PC-9 (cell line): ENCODE results near the gene DST. TPM values are rescaled to one million over a fixed set of nuclear protein-coding genes. Genes with fewer than 3 reads are reported as not detected.

Source experiments
- BruUV-seq: library from RNA; stranded (reverse); fragments of 400-500 nt; replicated peaks from 2 replicates; lab custom pipeline; 2021; lab: Mats Ljungman, UMichigan
- CTCF ChIA-PET: fragments of 300-600 bp; sonication (Branson Sonifier 250); formaldehyde crosslinking; loops from one replicate; lab custom pipeline; 2022; ENCODE audit warnings: antibody characterized with exemption; lab: Charles Lee
- POLR2A ChIA-PET: fragments of 300-600 bp; sonication (Branson Sonifier 250); formaldehyde crosslinking; loops from one replicate; lab custom pipeline; 2022; ENCODE audit warnings: antibody characterized with exemption; ENCODE audit not compliant: unreplicated experiment; lab: Charles Lee
- DNase-seq, 2 experiments: peaks; one replicate each; pipeline versions ENCODE4 v3.0.0 to v3.0.0-alpha.2; 2015 to 2022; ENCODE audit warnings: mixed read lengths in 1 of 2
- H2AFZ ChIP-seq: fragments of 200-600 bp; sonication (generic); 2 replicates; pipeline ENCODE4 v1.8.1; 2017; ENCODE audit warnings: antibody characterized with exemption
- H3F3A ChIP-seq: fragments of 200-600 bp; sonication (generic); 2 replicates; pipeline ENCODE4 v1.8.1; 2017; ENCODE audit warnings: antibody characterized with exemption, mild to moderate bottlenecking, low read depth; ENCODE audit not compliant: insufficient read depth
- H3K27ac ChIP-seq: fragments of 200-600 bp; sonication (generic); 2 replicates; pipeline ENCODE4 v1.6.1; 2016; ENCODE audit warnings: mixed run types
- H3K27me3 ChIP-seq: fragments of 200-600 bp; sonication (generic); 2 replicates; pipeline ENCODE4 v1.6.1; 2016; ENCODE audit warnings: low read depth, mixed run types; ENCODE audit not compliant: insufficient read depth
- H3K36me3 ChIP-seq: fragments of 200-600 bp; sonication (generic); 2 replicates; pipeline ENCODE4 v1.6.1; 2016; ENCODE audit warnings: low read depth, mixed run types
- H3K4me1 ChIP-seq: fragments of 200-600 bp; sonication (generic); replicated peaks from 2 replicates; pipeline ENCODE4 v1.6.1; 2016; ENCODE audit warnings: mixed run types; ENCODE audit not compliant: insufficient read depth
- H3K4me2 ChIP-seq: fragments of 200-600 bp; sonication (generic); 2 replicates; pipeline ENCODE4 v1.6.1; 2017; ENCODE audit warnings: mixed run types
- H3K4me3 ChIP-seq: fragments of 200-600 bp; sonication (generic); 2 replicates; pipeline ENCODE4 v1.6.1; 2016; ENCODE audit warnings: mixed run types
- H3K79me2 ChIP-seq: fragments of 200-600 bp; sonication (generic); 2 replicates; pipeline ENCODE4 v1.6.1; 2017; ENCODE audit warnings: low read depth, mixed run types
- H3K9me2 ChIP-seq: fragments of 200-600 bp; sonication (generic); 2 replicates; pipeline ENCODE4 v1.8.1; 2017; ENCODE audit warnings: mild to moderate bottlenecking; ENCODE audit not compliant: insufficient read depth
- H3K9me3 ChIP-seq: fragments of 200-600 bp; sonication (generic); 2 replicates; pipeline ENCODE4 v1.8.1; 2016; ENCODE audit warnings: low read depth; ENCODE audit not compliant: insufficient read depth
- H4K20me1 ChIP-seq: fragments of 200-600 bp; sonication (generic); 2 replicates; pipeline ENCODE4 v1.8.1; 2017; ENCODE audit not compliant: insufficient read depth
- EZH2 ChIP-seq: fragments of 200-600 bp; sonication (generic); IDR thresholded peaks from 2 replicates; pipeline ENCODE4 v1.8.0; 2017; ENCODE audit warnings: antibody characterized with exemption, low read depth
- intact Hi-C: fragments of 100-400 bp; cut with micrococcal nuclease; formaldehyde crosslinking; loops from one replicate; pipeline ENCODE4 v1.10.0; 2022; ENCODE audit not compliant: unreplicated experiment
- total RNA-seq: library from RNA; stranded (reverse); gene quantifications from 2 replicates; pipeline ENCODE4 v1.2.3, GENCODE V29; 2021
- TF ChIP-seq, protein P1 (sequence below): fragments of 200-600 bp; sonication (generic); conservative IDR thresholded peaks from 2 replicates; pipeline ENCODE4 v1.6.1; 2017; ENCODE audit warnings: mixed run types, antibody characterized with exemption, mild to moderate bottlenecking, moderate library complexity

The DST gene
- total RNA-seq, 1 experiment from 2014 or later = 217 TPM

- ChIA-PET CTCF (no interaction called here), POLR2A (interaction anchor here (0.6 kb wide), 1 partner anchor 1911 kb away, joined by 4 read pairs; no protein-coding TSS in a partner anchor)
- TF ChIP-seq, protein P1, sequence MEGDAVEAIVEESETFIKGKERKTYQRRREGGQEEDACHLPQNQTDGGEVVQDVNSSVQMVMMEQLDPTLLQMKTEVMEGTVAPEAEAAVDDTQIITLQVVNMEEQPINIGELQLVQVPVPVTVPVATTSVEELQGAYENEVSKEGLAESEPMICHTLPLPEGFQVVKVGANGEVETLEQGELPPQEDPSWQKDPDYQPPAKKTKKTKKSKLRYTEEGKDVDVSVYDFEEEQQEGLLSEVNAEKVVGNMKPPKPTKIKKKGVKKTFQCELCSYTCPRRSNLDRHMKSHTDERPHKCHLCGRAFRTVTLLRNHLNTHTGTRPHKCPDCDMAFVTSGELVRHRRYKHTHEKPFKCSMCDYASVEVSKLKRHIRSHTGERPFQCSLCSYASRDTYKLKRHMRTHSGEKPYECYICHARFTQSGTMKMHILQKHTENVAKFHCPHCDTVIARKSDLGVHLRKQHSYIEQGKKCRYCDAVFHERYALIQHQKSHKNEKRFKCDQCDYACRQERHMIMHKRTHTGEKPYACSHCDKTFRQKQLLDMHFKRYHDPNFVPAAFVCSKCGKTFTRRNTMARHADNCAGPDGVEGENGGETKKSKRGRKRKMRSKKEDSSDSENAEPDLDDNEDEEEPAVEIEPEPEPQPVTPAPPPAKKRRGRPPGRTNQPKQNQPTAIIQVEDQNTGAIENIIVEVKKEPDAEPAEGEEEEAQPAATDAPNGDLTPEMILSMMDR = no peak
- TF ChIP-seq EZH2 = no peak
- Histone ChIP-seq H3K27ac (no peak overlapping the region), H3K9me3 (no peaks in the 10 kb centered on the region), H3F3A (peaks cover 3% of the 10 kb centered on the region; the same call in 1 of the 2 replicates), H4K20me1 (no peaks in the 10 kb centered on the region; the same call in 1 of the 2 replicates), H3K27me3 (no peaks in the 10 kb centered on the region), H3K36me3 (0 out of 2 replicates have a peak, but pooled peaks cover 21% of the 10 kb centered on the region), H3K9me2 (no peaks in the 10 kb centered on the region), H3K4me1 (no peaks in the 10 kb centered on the region), H3K4me3 (no peak overlapping the region), H3K4me2 (no peak overlapping the region), H3K79me2 (peaks cover 5% of the 10 kb centered on the region; the same call in 1 of the 2 replicates), H2AFZ (no peak overlapping the region)
- intact Hi-C loops = no loop called here
- DNase-seq = no peak
- BruUV-seq = no TSS peak
Observed at GRCh38 chr6:56551409-56552120, 91.1 kb downstream of the DST start.

DNA sequence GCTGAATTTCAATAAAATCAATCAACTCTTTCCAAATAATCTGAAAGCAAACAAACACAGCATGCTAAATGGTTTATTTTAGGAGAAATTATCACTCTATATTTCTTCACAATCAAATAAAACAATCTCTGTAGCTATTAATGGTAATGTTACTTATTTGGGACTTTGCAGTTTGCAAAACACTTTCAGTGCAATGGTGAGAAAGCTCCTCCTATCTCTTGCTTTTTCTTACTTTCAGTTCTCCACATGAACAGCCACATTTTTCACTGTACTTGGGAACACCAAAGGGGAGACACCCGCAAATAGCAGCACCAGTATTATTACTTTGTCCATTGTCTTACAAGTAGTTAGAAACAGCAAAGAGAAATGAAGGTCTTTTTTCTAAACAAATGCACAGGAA, 92.4 kb downstream of the DST start:
- Histone ChIP-seq H3K36me3 (0 out of 2 replicates have a peak, but pooled peaks cover 15% of the 10 kb centered on the region), H3K27ac (no peak overlapping the region), H3K4me1 (no peaks in the 10 kb centered on the region), H3K4me2 (no peak overlapping the region), H4K20me1 (no peaks in the 10 kb centered on the region; the same call in 1 of the 2 replicates), H3K27me3 (no peaks in the 10 kb centered on the region), H3K79me2 (peaks cover 11% of the 10 kb centered on the region; the same call in 1 of the 2 replicates), H2AFZ (no peak overlapping the region), H3K9me3 (no peaks in the 10 kb centered on the region), H3F3A (peaks cover 3% of the 10 kb centered on the region; the same call in 1 of the 2 replicates), H3K4me3 (no peak overlapping the region), H3K9me2 (no peaks in the 10 kb centered on the region)
- intact Hi-C loops = no loop called here
- TF ChIP-seq, protein P1 = no peak
- TF ChIP-seq EZH2 = no peak
- ChIA-PET CTCF (interaction anchor here (0.6 kb wide), 1 partner anchor 1234 kb away, joined by 3 read pairs; no protein-coding TSS in a partner anchor), POLR2A (interaction anchor here (0.6 kb wide), 1 partner anchor 186 kb away, joined by 3 read pairs; no protein-coding TSS in a partner anchor)
- DNase-seq = no peak
- no TSS peak for BruUV-seq

DNA sequence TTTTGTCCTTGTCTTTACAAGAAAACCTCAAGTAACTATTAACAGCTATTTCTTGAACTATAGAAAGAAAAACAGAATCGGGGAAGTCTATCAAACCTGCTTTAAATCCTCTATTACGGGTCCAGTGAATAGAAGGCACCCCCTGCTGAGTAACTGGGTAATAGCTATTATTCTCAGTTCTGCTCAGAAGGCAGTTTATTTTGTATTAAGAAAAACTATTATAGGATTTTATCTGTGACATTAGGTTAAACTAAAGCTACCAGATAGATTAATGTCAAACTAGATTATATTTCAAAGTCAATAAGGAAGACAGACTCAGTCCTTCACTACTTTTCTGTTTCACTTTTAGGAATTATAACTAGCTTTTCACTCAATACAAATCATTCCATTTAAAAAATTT, 93.7 kb downstream of the DST start:
- H3K27ac ChIP-seq = no peak overlapping the region
- peaks cover 5% of the 10 kb centered on the region; the same call in 1 of the 2 replicates for H3F3A ChIP-seq
- H3K4me2 ChIP-seq = no peak overlapping the region
- no peaks in the 10 kb centered on the region for H3K9me2 ChIP-seq
- TF ChIP-seq EZH2 = no peak
- TF ChIP-seq, protein P1 = no peak
- H3K79me2 ChIP-seq = peaks cover 20% of the 10 kb centered on the region; the same call in 1 of the 2 replicates
- no peaks in the 10 kb centered on the region for H3K27me3 ChIP-seq
- DNase-seq = no peak
- H3K9me3 ChIP-seq = no peaks in the 10 kb centered on the region
- ChIA-PET POLR2A (no interaction called here), CTCF (no interaction called here)
- H2AFZ ChIP-seq = no peak overlapping the region
- BruUV-seq = no TSS peak
- peaks cover 5% of the 10 kb centered on the region for H3K4me1 ChIP-seq
- H3K4me3 ChIP-seq = no peak overlapping the region
- intact Hi-C loops = no loop called here
- H3K36me3 ChIP-seq = 0 out of 2 replicates have a peak, but pooled peaks cover 11% of the 10 kb centered on the region
- H4K20me1 ChIP-seq = no peaks in the 10 kb centered on the region; the same call in 1 of the 2 replicates
